ENCODE results near the gene C4orf46.
"Not testable (repeated sequence)": the region's sequence is repeated elsewhere in the genome, so short reads cannot be mapped to it uniquely, and the experiment has no call there.

The C4orf46 gene

GRCh38 chr4:158667651-158668198 lies 4.0 kb downstream of the C4orf46 start:
- no peak overlapping the region for H3K27ac ChIP-seq
- TF ChIP-seq CTCF (conservative IDR thresholded peaks at IDR 0.05) (peak; percentile 80), ZFX (IDR thresholded peaks at IDR 0.05) (no peak)

- TF ChIP-seq CTCF (conservative IDR thresholded peaks at IDR 0.05) (no peak), ZFX (IDR thresholded peaks at IDR 0.05) (no peak)
- no peak overlapping the region for H3K27ac ChIP-seq
These were observed 4.8 kb downstream of the C4orf46 start for GRCh38 chr4:158666892-158667291.

DNA sequence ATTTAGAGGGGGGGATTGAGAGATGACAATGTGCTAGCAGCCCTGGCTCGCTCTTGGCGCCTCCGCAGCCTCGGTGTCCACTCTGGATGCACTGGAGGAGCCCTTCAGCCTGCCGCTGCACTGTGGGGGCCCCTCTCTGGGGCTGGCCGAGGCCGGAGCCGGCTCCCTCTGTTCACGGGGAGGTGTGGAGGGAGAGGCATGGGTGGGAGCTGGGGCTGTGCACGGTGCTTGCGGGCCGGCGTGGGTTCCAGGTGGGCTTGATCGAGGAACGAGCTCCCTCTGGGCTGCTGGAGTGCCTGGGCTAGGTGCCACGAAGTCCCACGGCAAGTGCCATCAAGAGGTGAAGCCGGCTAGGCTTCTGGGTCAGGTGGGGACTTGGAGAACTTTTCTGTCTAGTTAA lies 6.9 kb downstream of the C4orf46 start:
- H3K27ac ChIP-seq = no peak overlapping the region
- TF ChIP-seq CTCF (conservative IDR thresholded peaks at IDR 0.05) (no peak), ZFX (IDR thresholded peaks at IDR 0.05) (no peak)

- H3K27ac ChIP-seq = not testable (repeated sequence)
These were observed 7.7 kb downstream of the C4orf46 start for GRCh38 chr4:158663707-158664625.

DNA sequence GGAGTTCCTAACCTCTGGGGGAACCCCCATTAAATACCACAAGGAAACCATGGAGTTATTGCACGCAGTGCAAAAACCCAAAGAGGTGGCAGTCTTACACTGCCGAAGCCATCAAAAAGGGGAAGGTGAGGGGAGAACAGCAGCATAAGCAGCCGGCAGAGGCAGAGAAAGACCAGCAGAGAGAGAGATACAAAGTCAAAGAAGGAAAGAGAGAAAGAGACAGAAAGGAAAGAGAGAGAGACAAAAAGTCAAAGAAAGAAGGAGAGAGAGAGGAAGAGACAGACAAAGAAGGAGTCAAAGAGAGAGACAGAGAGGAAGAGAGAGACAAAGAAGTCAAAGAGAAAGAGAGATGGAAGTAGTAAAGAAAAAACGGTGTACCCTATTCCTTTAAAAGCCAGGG lies 8.4 kb downstream of the C4orf46 start:
- H3K27ac ChIP-seq = not testable (repeated sequence)

DNA sequence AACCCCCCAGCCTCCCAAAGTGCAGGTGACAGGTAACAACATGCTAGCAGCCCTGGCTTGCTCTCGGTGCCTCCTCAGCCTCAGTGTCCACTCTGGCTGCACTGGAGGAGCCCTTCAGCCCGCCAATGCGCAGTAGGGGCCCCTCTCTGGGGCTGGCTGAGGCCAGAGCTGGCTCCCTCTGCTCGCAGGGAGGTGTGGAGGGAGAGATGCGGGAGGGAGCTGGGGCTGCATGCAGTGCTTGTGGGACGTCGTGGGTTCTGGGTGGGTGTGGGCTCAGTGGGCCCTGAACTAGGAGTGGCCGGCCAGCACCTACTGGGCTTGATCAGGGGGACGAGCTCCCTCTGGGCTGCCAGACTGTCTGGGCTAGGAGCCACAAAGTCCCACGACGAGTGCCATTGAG lies 14.4 kb downstream of the C4orf46 start:
- no peak for TF ChIP-seq CTCF (conservative IDR thresholded peaks at IDR 0.05)
- TF ChIP-seq ZFX (IDR thresholded peaks at IDR 0.05) = no peak
- H3K27ac ChIP-seq = no peak overlapping the region

- H3K27ac ChIP-seq = no peak overlapping the region
- TF ChIP-seq CTCF (conservative IDR thresholded peaks at IDR 0.05) = no peak
- no peak for TF ChIP-seq ZFX (IDR thresholded peaks at IDR 0.05)
These were observed 15.2 kb downstream of the C4orf46 start for GRCh38 chr4:158656439-158656838.

GRCh38 chr4:158652920-158653319 lies 18.8 kb downstream of the C4orf46 start:
- no peak overlapping the region for H3K27ac ChIP-seq
- TF ChIP-seq CTCF (conservative IDR thresholded peaks at IDR 0.05) = no peak
- no peak for TF ChIP-seq ZFX (IDR thresholded peaks at IDR 0.05)
